IMR-90 (cell line): ENCODE measurements around the gene HES4. TPM values are rescaled to one million over a fixed set of nuclear protein-coding genes. Genes with fewer than 3 reads are reported as not detected.

Source experiments
- ATAC-seq: fragments of 200-7000 bp; cut with Tn5 transposase; 2 replicates; pipeline ENCODE4 v1.9.1; 2020; ENCODE audit warnings: low read depth, mild to moderate bottlenecking, moderate library complexity
- BruUV-seq: library from RNA; stranded (reverse); fragments of 400-500 nt; replicated peaks from 2 replicates; lab custom pipeline; 2021; lab: Mats Ljungman, UMichigan
- CTCF ChIA-PET: fragments of 300-600 bp; formaldehyde crosslinking; extraction: SDS; loops from one replicate; lab custom pipeline; 2021; ENCODE audit warnings: antibody characterized with exemption; lab: Yijun Ruan, JAX
- POLR2A ChIA-PET: fragments of 300-600 bp; sonication (Branson Sonifier 250); formaldehyde crosslinking; loops from one replicate; lab custom pipeline; 2022; ENCODE audit warnings: antibody characterized with exemption; ENCODE audit not compliant: unreplicated experiment; lab: Charles Lee
- DNase-seq: peaks from one replicate; pipeline ENCODE4 v3.0.0; 2013
- H2AFZ ChIP-seq: replicated peaks from 2 replicates; pipeline ENCODE3; 2013; ENCODE audit warnings: low read length, mild to moderate bottlenecking; ENCODE audit not compliant: poor library complexity
- H2AK5ac ChIP-seq: 2 replicates; pipeline ENCODE4 v1.6.1; 2013; ENCODE audit warnings: low read depth, low read length, inconsistent platforms
- H2AK9ac ChIP-seq: replicated peaks from 2 replicates; pipeline ENCODE3; 2013; ENCODE audit warnings: mild to moderate bottlenecking, low read depth, low read length, moderate library complexity; ENCODE audit not compliant: poor library complexity
- H2BK120ac ChIP-seq: 2 replicates; pipeline ENCODE4 v1.6.1; 2013; ENCODE audit warnings: low read depth, low read length, inconsistent platforms
- H2BK15ac ChIP-seq: 3 replicates; pipeline ENCODE4 v1.6.1; 2013; ENCODE audit warnings: low read depth, low read length, inconsistent platforms
- H2BK20ac ChIP-seq: 2 replicates; pipeline ENCODE4 v1.6.1; 2013; ENCODE audit warnings: low read depth, mild to moderate bottlenecking, inconsistent platforms, low read length, moderate library complexity
- H2BK5ac ChIP-seq: 2 replicates; pipeline ENCODE4 v1.6.1; 2013; ENCODE audit warnings: mild to moderate bottlenecking, low read depth, low read length, inconsistent platforms; ENCODE audit not compliant: poor library complexity, severe bottlenecking
- H3K14ac ChIP-seq: replicated peaks from 2 replicates; pipeline ENCODE4 v1.6.1; 2013; ENCODE audit warnings: low read depth, low read length, inconsistent platforms
- H3K18ac ChIP-seq: 2 replicates; pipeline ENCODE4 v1.6.1; 2013; ENCODE audit warnings: low read depth, low read length, control low read depth
- H3K23ac ChIP-seq: 2 replicates; pipeline ENCODE4 v1.6.1; 2013; ENCODE audit warnings: low read depth, low read length, inconsistent platforms
- H3K27ac ChIP-seq: 2 replicates; pipeline ENCODE4 v1.5.1; 2013; ENCODE audit warnings: mild to moderate bottlenecking, control low read depth, low read length; ENCODE audit not compliant: insufficient read depth
- H3K27me3 ChIP-seq: 2 replicates; pipeline ENCODE4 v1.6.1; 2013; ENCODE audit warnings: low read length; ENCODE audit not compliant: control insufficient read depth, insufficient read depth
- H3K36me3 ChIP-seq: 2 replicates; pipeline ENCODE4 v1.6.1; 2013; ENCODE audit warnings: low read length, mixed read lengths; ENCODE audit not compliant: control insufficient read depth, insufficient read depth
- H3K4ac ChIP-seq: 2 replicates; pipeline ENCODE4 v1.6.1; 2013; ENCODE audit warnings: low read depth, low read length, inconsistent platforms
- H3K4me1 ChIP-seq: 2 replicates; pipeline ENCODE4 v1.6.1; 2013; ENCODE audit warnings: low read length, mixed read lengths; ENCODE audit not compliant: control insufficient read depth, insufficient read depth
- H3K4me2 ChIP-seq: 2 replicates; pipeline ENCODE4 v1.6.1; 2013; ENCODE audit warnings: low read depth, mild to moderate bottlenecking, control low read depth, low read length, moderate library complexity
- H3K4me3 ChIP-seq: 2 replicates; pipeline ENCODE4 v1.5.1; 2013; ENCODE audit warnings: low read depth, mild to moderate bottlenecking, control low read depth, low read length, moderate library complexity; ENCODE audit not compliant: insufficient read depth
- H3K56ac ChIP-seq: 2 replicates; pipeline ENCODE4 v1.6.1; 2013; ENCODE audit warnings: low read length, inconsistent platforms; ENCODE audit not compliant: insufficient read depth; ENCODE audit errors: extremely low read depth
- H3K79me1 ChIP-seq, 2 experiments: 2 replicates each; pipeline ENCODE4 v1.6.1; 2013; ENCODE audit warnings: low read length in 2 of 2, inconsistent platforms in 1 of 2, low read depth in 1 of 2
- H3K9ac ChIP-seq: 2 replicates; pipeline ENCODE4 v1.6.1; 2013; ENCODE audit warnings: low read depth, low read length, control low read depth
- H3K9me1 ChIP-seq: 2 replicates; pipeline ENCODE4 v1.6.1; 2013; ENCODE audit warnings: low read length, inconsistent platforms; ENCODE audit not compliant: insufficient read depth
- H3K9me3 ChIP-seq: 2 replicates; pipeline ENCODE4 v1.6.1; 2013; ENCODE audit warnings: low read length; ENCODE audit not compliant: control insufficient read depth, insufficient read depth
- H4K20me1 ChIP-seq: 2 replicates; pipeline ENCODE4 v1.6.1; 2013; ENCODE audit warnings: low read length, inconsistent platforms; ENCODE audit not compliant: insufficient read depth
- H4K5ac ChIP-seq: 2 replicates; pipeline ENCODE4 v1.6.1; 2013; ENCODE audit warnings: mild to moderate bottlenecking, low read depth, low read length, control low read depth
- H4K8ac ChIP-seq, 2 experiments: 2 replicates each; pipeline ENCODE4 v1.6.1; 2013; ENCODE audit warnings: low read depth in 2 of 2, low read length in 2 of 2, control low read depth in 1 of 2, inconsistent platforms in 1 of 2
- H4K91ac ChIP-seq: 2 replicates; pipeline ENCODE4 v1.6.1; 2013; ENCODE audit warnings: low read depth, low read length, inconsistent platforms; ENCODE audit not compliant: insufficient read depth
- BHLHE40 ChIP-seq: fragments of 150-350 bp; IDR thresholded peaks from 2 replicates; pipeline ENCODE4 v1.6.1; 2016; ENCODE audit warnings: mild to moderate bottlenecking, low read depth, low read length
- CEBPB ChIP-seq: IDR thresholded peaks from 2 replicates; pipeline ENCODE4 v1.6.1; 2012; ENCODE audit warnings: low read depth, low read length, improper control_type of control experiment
- FOS ChIP-seq: fragments of 150-350 bp; IDR thresholded peaks from 2 replicates; pipeline ENCODE4 v1.6.1; 2016; ENCODE audit warnings: low read depth, low read length
- MAZ ChIP-seq: IDR thresholded peaks from 2 replicates; pipeline ENCODE4 v1.6.1; 2012; ENCODE audit warnings: low read depth, mild to moderate bottlenecking, low read length, improper control_type of control experiment, moderate library complexity, borderline replicate concordance
- POLR2A ChIP-seq: IDR thresholded peaks from 2 replicates; pipeline ENCODE4 v1.6.1; 2012; ENCODE audit warnings: mild to moderate bottlenecking, low read depth, low read length
- RCOR1 ChIP-seq: IDR thresholded peaks from 2 replicates; pipeline ENCODE4 v1.6.1; 2012; ENCODE audit warnings: mild to moderate bottlenecking, low read length, improper control_type of control experiment; ENCODE audit not compliant: insufficient replicate concordance
- SMC3 ChIP-seq: fragments of 150-350 bp; IDR thresholded peaks from 2 replicates; pipeline ENCODE4 v1.6.1; 2016; ENCODE audit warnings: low read depth, mild to moderate bottlenecking, antibody characterized with exemption, low read length, moderate library complexity
- WGBS, 2 experiments: methylation state at CpG; one replicate each; pipeline versions ENCODE4 v1.1.5 to v1.1.7; 2013; ENCODE audit warnings: missing lambda C conversion rate in 2 of 2; ENCODE audit not compliant: insufficient read length in 1 of 2; ENCODE audit errors: extremely low coverage in 2 of 2; 5-methylcytosine and 5-hydroxymethylcytosine counted together
- dilution Hi-C: fragments of 300-500 bp; cut with HindIII; formaldehyde crosslinking; loops from one replicate; pipeline ENCODE4 v1.14.3; 2018; ENCODE audit warnings: low sequenced_read_pairs; ENCODE audit not compliant: unreplicated experiment
- in situ Hi-C: fragments of 300-500 bp; cut with MboI; formaldehyde crosslinking; loops from 3 replicates; pipeline ENCODE4 v1.14.3; 2019; ENCODE audit warnings: low sequenced_read_pairs, inconsistent platforms, mixed read lengths
- intact Hi-C: fragments of 100-400 bp; cut with micrococcal nuclease; formaldehyde crosslinking; loops from 2 replicates; pipeline ENCODE4 v1.10.0; 2022
- polyA plus RNA-seq, 3 experiments: library from polyadenylated mRNA; depleted of rRNA; stranded (reverse); fragments of >200 nt; gene quantifications; 2 replicates each; pipeline ENCODE4 v1.2.3, GENCODE V29; 2012; ENCODE audit warnings: low replicate concordance in 1 of 3
- total RNA-seq: library from RNA; depleted of rRNA; stranded (reverse); fragments of >200 nt; gene quantifications from 2 replicates; pipeline ENCODE4 v1.2.3, GENCODE V29; 2012
- TF ChIP-seq, protein P1 (sequence below): fragments of 150-350 bp; IDR thresholded peaks from 2 replicates; pipeline ENCODE4 v1.6.1; 2017; ENCODE audit warnings: mild to moderate bottlenecking, antibody characterized with exemption, low read length, low read depth
- TF ChIP-seq, protein P2 (sequence below): fragments of 150-350 bp; IDR thresholded peaks from 2 replicates; pipeline ENCODE4 v1.6.1; 2016; ENCODE audit warnings: low read depth, mild to moderate bottlenecking, low read length, moderate library complexity, borderline replicate concordance

Gene HES4
- total and polyA plus RNA-seq, 2 of the 4 experiments (the other 2 are of a cell fraction), result 1.4 to 11.7 TPM

DNA sequence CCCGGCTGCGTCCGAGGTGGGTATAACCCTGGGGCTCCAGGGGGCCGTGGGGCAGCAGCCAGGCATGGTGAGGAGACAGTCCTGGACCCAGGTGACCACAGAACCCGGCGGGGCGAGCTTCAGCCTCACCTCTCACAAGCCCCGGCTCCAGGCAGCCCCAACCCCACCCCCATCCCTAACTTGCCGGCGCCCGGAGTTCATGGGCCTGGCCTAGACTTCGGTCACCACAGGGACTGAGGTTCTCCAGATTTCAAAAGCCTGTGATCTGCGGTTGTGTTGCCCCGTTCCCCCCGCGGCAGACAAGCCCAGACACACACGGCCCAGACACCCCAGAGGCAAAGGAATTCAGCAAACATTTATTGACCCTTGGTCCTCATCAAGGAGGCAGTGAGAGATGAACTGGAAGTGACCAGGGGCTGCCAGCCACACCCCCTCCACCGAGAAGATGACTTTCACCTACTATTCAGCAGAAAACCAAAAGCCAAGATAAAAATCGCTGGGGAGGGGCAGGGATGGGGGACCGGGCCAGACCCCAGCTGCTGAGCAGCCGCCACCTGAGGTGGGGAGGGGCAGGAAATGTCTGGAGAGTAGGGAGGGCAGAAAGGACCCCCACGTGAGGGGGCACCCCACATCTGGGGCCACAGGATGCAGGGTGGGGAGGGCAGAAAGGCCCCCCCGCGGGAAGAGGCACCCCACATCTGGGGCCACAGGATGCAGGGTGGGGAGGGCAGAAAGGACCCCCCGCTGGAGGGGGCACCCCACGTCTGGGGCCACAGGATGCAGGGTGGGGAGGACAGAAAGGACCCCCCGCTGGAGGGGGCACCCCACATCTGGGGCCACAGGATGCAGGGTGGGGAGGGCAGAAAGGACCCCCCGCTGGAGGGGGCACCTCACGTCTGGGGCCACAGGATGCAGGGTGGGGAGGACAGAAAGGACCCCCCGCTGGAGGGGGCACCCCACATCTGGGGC lies 3.9 kb downstream of the HES4 start:
- dilution Hi-C loops, result no loop called here
- Histone ChIP-seq H4K5ac (no peak overlapping the region), H2BK120ac (no peak overlapping the region), H3K9me1 (no peaks in the 10 kb centered on the region), H3K4me1 (peaks cover 4% of the 10 kb centered on the region; the same call in 1 of the 2 replicates), H4K91ac (no peak overlapping the region), H2AK5ac (no peak overlapping the region), H3K56ac (no peak overlapping the region), H3K4me2 (no peak overlapping the region), H3K27me3 (no peaks in the 10 kb centered on the region), H3K79me1 (peaks cover 2 to 19% of the 10 kb centered on the region in 2 experiments; a peak in 3 of 4 replicates), H2AK9ac (peak overlapping the region; percentile 33), H3K27ac (no peak overlapping the region), H3K36me3 (no peaks in the 10 kb centered on the region), H4K20me1 (peaks cover 4% of the 10 kb centered on the region; the same call in 1 of the 2 replicates), H2BK20ac (no peak overlapping the region), H3K4me3 (no peak overlapping the region), H3K9ac (no peak overlapping the region), H2AFZ (no peak overlapping the region), H3K18ac (no peak overlapping the region), H3K9me3 (peaks cover 10% of the 10 kb centered on the region), H2BK15ac (no peak overlapping the region), H3K4ac (no peak overlapping the region), H3K14ac (no peak overlapping the region), H3K23ac (no peak overlapping the region), H2BK5ac (no peak overlapping the region), H4K8ac (no peak overlapping the region)
- DNase-seq, result no peak
- TF ChIP-seq SMC3 (no peak), RCOR1 (no peak), FOS (no peak), CEBPB (no peak), MAZ (peak; percentile 23; the same call in 1 of the 2 replicates), POLR2A (peak; percentile 49; the same call in 1 of the 2 replicates), BHLHE40 (no peak)
- TF ChIP-seq, protein P1, sequence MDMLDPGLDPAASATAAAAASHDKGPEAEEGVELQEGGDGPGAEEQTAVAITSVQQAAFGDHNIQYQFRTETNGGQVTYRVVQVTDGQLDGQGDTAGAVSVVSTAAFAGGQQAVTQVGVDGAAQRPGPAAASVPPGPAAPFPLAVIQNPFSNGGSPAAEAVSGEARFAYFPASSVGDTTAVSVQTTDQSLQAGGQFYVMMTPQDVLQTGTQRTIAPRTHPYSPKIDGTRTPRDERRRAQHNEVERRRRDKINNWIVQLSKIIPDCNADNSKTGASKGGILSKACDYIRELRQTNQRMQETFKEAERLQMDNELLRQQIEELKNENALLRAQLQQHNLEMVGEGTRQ, result no peak
- TF ChIP-seq, protein P2, sequence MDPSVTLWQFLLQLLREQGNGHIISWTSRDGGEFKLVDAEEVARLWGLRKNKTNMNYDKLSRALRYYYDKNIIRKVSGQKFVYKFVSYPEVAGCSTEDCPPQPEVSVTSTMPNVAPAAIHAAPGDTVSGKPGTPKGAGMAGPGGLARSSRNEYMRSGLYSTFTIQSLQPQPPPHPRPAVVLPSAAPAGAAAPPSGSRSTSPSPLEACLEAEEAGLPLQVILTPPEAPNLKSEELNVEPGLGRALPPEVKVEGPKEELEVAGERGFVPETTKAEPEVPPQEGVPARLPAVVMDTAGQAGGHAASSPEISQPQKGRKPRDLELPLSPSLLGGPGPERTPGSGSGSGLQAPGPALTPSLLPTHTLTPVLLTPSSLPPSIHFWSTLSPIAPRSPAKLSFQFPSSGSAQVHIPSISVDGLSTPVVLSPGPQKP, result no peak
- WGBS, 2 experiments, result 78% methylated on average over 4 of the region's 30 CpGs; no CpG with 5 or more reads in 1 of the 2 experiments
- POLR2A ChIA-PET, result no interaction called here
- CTCF ChIA-PET, result no interaction called here
- in situ Hi-C loops, result no loop called here
- intact Hi-C loops, result no loop called here
- ATAC-seq, result no peak
- BruUV-seq, result no TSS peak
